Fibroblast of skin of scalp (primary cell): ENCODE results near the gene PIEZO1.
"Not testable (repeated sequence)": the region's sequence is repeated elsewhere in the genome, so short reads cannot be mapped to it uniquely, and the experiment has no call there.

ENCODE experiments used
- DNase-seq: peaks from one replicate; pipeline ENCODE4 v3.0.0-alpha.2; 2013

Gene PIEZO1

DNA sequence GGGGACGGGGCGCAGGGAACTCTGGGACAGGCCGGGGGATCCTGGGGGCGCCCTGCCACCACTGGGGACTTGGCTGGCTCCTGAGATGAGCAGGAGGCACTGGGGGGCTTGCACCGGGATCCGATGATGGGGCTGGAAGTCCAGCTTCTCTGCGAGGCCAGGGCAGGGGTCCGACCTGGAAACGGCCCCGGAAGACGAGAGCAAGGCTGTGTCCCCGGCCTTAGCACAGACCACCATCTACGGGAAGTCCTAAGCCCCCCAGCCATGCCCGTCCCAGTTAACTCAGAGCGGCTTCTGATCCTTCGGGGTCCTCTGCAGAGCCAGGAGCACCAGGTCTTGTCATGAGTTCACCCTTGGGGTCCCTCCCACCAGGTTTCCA lies 19.1 kb upstream of the PIEZO1 start:
- no peak for DNase-seq

DNA sequence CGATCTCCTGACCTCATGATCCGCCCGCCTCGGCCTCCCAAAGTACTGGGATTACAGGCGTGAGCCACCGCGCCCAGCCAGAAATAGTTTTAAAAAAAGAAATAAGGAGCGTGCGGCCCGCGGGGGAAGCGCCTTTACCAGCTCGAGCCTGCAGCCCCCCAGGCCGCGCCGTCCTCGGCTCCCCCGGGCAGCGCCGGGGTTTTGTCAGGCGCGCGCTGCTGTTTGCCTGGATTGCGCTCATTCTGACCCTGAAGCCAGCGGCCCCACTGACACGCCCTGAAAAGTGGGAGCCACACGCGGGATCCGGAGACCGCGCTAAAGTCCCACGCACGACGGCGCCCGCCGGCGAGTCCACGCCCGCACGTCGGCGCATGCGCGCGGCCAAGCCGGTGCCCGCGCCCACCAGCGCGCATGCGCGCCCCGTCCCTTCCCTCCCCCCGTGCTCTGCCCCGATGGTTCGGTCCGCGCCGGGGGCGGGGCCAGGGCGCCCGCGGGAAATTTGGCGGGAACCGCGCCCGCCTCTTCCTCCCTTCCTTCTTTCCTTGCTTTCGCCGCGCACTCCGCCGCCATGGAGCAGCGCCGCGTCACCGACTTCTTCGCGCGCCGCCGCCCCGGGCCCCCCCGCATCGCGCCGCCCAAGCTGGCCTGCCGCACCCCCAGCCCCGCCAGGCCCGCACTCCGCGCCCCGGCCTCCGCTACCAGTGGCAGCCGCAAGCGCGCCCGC lies 18.4 kb upstream of the PIEZO1 start, which contains the start of gene CDT1:
Gene CDT1 (plus strand): TSS at position 526 of the 724 bp plus-strand sequence. CDS start 43 bp downstream, at position 569.
- DNase-seq = peak; percentile 87

DNA sequence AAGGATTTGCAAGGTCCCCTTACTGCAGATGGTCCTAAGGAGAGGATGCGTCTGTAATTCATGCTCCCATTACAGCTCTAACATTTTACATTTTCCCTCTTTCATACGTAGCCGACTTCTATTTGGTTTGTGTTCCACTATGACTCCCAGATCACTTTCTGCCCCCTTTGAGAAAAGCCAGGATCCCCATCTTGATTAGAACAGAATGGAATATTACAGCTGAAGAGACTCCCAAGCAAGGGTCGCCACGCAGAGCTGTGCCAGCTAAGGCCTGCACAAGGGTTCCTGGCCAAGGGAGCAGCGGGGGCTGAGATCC lies 15.2 kb upstream of the PIEZO1 start:
- DNase-seq = no peak

DNA sequence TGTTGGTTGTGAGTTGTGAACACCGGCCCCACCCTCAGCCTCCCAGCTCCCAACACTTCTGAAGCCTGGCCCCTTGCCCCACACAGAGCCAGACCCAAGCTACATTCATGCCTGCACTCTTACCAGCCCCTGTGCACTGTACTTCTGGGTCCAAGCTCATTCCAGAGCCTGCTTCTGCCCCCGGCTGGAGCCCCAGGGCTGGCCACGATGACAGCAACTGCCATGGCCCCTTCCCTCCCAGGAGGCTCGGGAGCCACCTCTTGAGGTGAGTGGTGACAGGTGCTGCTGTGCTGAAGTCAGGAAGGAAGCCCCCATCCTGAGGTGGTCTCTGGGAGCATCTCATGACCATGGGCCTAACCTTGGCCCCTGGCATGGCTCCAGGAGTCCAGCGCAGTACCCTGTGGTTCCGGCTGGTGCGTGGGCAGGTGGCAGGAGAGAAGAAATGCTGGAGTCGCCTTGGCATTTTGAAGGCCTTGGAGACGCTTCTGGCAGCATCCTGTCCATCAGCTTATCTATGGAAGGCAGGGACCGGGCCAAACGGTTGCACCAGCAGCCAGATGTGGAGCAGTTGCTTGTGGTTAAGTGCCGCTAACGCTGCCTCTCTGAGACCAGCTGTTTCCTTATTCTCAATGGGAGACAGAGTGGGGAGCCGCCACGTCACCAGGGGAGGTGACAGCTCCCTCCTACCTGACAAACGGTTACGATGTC lies 14.7 kb upstream of the PIEZO1 start:
- DNase-seq = no peak

DNA sequence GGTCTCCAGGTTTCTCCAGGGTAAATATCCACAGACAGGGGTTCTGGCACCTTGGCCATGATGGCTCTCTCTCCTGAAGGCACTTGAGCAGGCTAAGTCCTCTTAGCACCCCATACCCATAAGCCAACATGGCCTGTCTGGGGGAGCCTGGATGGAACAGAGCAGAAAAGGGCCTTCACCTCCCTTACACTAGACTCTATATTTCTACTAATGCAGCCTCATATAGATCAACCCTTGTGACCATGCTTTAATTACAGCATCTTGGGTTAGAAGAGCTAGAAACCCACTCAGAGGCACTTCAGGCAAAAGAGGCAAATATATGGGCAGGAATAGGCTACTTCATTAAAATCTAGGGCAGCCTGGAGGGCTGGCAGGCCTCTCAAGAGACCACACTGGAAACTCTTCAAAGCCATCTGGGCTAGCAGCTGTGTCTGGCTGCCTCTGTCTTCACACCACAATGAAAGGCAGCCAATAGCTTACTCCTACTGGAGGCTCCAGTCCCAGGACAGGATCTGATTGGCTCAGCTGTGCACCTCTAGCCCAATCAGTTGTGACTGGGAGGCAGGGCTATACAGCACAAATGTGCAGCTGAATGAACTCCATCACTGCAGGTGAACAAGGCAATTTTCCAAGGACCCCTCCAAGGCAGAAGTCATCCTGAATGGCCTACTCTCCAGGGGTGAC lies 13.9 kb upstream of the PIEZO1 start:
- DNase-seq = no peak

DNA sequence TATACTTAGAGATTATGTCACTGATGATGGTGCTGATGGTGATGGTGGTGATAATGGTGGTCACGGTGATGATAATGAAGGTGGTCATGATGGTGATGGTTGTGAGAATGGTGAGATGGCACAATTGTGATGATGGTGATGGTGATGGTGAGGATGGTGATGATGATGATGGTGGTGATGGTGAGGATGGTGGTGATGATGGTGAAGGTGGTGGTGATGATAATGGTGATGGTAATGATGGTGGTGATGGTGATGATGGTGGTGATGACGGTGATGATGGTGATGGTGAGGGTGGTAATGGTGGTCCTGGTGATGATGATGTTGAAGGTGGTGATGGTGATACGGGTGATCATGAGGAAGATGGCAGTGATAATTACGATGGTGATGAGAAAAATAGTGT lies 13.1 kb upstream of the PIEZO1 start:
- DNase-seq = no peak

DNA sequence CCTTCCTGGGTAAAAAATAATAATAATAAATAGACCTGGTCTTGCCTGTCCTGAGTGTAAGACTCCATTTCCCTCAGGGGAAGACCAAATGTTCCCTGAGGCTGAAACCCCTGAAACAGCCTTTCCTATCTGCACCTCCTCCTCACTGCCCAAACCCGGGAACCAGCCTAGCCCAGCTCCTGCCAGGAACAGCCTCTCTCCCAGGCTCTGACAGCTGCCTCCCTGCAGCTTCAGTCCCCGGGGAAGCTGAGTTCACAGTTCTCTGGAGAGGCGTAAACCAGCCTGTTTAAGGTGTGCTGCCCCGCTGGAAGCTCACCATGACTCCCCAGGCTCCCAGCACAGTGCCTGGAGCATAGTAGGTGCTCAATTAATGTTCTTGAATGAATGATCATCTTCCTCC lies 11.3 kb upstream of the PIEZO1 start:
- DNase-seq = no peak

DNA sequence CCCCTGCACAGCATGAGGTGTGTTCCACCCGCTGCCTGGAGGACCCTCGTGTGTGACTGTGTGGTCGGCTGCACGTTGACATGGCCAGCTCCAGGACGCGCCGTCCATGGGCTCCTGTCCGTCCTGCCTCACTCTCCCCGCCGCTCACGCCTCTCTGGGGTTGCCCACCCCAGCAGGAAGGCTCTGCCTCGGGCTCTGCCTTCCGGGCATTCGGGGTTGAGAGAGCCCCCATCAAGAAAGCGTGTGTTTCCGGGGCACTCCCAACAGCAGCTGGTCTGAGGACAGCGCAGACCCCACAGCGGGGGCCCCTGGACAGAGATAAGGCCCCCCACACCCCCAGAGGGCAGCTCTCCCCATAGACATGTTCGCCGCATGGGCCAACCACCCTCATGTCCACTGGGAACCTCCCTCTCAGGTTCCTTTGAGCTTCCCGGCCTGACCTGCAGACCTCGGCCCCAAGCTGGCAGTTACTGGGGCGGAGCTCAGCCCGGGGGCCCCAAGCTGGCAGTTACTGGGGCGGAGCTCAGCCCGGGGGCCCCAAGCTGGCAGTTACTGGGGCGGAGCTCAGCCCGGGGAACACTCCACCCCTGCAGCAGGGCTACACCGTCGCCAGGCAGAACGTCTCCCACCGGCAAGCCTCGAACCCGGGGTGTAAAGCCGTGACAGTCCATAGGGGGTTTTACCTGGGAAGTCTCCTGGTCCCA lies 8.4 kb upstream of the PIEZO1 start:
- DNase-seq = no peak

DNA sequence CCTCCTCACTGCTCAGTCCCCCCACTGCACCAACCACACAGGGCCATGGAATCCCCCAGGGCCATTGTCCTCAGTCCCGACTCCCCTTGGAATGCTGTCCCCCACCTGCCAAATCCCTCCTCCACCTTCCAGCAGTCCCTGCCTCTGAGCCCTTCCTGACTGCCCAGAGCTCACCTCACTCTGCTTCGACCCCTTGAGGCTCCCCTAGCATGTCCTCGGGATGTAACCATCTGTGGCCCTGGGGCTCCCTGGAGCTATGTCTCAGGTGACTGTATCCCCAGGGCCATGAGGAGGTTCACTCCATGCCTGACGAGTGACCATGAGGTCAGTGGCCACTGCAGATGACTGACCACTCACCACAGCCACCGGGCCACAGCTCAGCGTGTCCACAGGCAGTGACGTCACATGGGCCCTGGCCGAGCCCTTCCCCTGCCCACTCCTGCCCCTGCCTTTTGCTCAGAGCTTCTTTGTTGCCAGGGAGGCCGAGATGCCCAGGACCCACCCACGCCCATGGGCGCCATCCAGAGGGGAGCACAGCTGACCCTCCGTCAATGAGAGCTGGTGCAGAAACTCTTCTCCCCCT lies 7.7 kb upstream of the PIEZO1 start:
- no peak for DNase-seq

DNA sequence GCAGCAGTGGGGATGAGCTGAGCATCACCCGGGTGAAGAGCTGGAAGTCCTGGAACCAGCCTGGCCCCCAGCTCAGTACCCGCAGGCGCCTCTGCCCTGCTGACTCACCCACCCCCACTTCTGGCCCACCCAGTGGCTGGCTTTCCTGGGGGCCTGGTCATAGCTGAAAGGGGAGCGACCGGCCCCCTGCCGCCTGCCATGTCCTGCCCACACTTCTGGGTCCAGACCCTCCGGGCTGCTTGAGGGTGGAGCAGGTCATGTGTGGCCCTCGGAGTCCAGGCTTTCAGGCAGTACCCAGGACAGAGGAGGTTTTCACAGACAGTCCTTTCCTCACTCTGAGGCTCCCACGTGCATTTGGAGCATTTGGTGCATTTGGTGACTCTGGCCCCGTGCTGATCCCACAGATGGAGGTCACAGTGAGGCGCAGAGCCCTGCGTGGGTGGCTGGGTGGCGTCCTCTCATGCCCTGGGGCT lies 7.1 kb upstream of the PIEZO1 start:
- DNase-seq = no peak

DNA sequence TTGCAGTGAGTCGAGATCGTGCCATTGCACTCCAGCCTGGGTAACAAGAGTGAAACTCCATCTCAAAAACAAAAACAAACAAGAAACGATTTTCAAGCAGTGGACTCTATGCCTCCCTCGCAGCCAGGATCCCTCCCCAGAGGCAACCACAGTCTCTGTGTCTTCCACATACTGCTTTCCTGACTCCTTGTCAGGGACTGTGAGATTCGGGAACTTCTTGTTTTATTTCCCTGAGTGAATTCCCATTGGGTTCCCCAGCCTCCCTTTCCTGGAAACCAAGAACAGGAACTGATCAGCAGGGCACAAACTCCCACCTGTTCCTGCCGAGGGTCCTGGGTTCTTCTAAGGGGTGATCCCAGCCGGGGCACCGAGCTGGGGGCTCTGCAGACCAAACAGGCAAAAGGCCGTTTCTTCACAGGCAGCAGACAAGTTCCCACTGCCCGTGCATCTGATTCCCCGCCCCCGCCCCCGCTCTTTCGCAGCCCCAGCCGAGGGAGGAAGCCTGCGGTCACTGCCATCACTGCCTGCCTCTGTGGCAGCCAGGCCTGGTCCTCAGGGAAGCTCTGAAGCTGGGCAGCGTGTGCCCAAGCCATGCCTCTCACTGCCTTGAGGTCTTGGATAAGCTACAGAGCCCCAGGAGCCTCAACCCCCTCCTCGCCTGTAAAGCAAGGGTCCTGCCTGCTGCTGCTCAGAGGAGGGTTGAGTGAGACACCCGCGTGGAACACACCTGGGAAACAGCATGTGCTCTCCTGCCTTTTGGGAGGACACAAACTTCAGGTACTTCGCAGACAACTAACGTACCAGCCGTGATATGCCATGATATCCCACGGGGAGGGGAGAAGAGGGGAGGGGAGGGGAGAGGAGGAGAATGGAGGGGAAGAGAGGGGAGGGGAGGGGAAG lies 5.5 kb upstream of the PIEZO1 start:
- no peak for DNase-seq

DNA sequence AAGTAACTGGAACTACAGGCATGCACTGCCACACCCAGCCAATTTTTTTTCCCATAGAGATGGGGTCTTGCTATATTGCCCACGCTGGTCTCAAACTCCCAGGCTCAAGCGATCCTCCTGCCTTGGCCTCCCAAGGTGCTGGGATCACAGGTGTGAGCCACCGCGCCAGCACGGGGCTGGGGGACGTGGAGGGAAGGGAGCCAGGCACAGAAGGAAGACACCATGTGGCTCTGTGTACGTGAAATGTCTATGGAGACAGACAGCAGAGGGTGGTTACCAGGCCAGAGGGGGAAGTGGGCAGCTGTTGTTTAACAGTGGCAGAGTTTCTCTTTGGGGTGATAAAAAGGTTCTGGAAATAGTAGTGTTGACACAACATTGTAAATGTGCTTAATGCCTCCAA lies 4.6 kb upstream of the PIEZO1 start:
- DNase-seq = no peak

DNA sequence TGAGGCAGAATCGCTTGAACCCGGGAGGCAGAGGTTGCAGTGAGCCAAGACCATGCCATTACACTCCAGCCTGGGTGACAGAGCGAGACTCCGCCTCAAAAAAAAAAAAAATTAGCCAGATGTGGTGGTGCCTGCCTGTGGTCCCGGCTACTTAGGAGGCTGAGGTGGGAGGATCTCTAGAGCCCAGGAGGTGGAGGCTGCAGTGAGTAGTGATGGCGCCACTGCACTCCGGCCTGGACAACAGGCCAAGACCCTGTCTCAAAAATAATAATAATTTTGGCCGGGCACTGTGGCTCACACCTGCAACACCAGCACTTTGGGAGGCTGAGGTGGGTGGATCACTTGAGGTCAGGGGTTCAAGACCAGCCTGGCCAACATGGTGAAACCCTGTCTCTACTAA lies 3.7 kb upstream of the PIEZO1 start:
- DNase-seq = not testable (repeated sequence)

DNA sequence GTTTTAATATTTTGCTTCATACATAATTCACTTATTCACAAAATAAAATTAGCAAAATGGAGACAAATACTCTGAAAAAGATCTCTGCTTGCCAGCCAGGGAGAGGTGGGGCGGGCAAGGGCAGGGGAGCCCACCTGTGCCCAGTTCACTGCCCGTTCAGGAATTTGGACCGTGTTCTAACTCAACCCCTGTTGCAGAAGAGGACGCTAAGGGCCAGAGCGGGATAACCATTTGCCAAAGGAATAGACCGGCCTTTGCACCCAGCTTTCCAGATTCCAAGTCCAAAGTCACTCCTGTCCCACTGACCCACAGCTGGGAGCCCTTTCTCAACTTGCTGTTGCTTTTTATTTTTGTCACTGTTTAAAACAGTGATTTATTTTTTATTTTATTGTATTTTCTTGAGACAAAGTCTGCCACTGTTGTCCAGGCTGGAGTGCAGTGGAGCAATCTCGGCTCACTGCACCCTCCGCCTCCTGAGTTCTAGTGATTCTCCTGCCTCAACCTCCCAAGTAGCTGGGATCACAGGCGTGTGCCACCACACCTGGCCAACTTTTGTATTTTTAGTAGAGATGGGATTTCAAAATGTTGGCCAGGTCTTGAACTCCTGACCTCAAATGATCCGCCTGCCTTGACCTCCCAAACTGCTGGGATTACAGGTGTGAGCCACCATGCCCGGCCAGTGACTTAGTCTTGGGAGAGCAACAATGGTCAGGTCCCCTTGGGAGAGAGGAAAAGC lies 2.7 kb upstream of the PIEZO1 start:
- no peak for DNase-seq

DNA sequence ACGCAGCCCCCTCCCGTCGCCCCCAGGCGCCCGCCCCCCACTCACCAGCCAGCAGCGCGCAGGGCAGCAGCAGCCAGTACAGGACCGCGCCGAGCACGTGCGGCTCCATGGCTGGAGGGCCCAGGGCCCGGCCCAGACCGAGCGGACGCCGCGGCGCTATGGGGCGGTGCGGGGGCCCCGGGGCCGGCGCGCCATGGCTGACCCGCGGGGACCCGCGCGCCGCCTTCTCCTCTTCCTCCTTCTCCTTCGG lies 239 bp downstream of the PIEZO1 start:
- DNase-seq = no peak

DNA sequence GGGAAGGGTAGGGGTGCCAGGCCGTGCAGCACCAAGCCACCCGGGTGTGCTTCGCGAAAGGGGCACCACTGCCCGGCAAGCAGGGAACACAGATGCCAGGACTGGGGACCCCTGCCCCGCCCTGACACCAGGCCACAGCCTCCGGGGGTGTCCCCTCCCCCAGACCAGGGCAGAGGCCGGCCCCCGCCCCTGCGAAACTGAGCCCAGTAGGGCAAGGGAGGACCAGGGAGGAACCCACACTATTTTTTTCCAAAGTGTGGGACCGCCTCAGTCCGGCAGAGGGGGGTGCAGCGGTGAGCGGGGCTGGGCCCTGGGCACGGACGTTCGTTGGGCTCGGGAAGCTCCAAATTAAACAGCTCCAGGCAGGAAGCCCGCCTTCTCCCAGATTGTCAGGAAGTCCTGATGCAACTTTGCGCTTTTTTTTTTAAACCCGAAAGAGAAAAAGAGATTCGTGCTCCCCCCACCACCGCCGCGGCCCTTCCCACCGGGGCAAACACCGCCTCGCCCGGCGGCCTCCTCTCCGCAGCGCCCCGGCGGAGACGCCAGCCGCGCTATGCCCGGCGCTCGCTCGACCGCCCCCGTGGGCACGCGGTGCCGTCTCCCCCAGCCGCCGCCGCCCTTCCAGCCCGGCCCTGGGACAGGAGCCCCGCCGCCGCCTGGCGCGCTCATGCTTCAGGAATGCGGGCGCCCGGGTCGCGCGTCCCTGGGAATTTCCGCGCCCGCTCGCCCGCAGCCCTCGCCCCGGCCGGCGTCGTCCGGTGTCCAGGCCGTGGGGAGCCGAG lies 755 bp downstream of the PIEZO1 start:
- DNase-seq = peak; percentile 83

DNA sequence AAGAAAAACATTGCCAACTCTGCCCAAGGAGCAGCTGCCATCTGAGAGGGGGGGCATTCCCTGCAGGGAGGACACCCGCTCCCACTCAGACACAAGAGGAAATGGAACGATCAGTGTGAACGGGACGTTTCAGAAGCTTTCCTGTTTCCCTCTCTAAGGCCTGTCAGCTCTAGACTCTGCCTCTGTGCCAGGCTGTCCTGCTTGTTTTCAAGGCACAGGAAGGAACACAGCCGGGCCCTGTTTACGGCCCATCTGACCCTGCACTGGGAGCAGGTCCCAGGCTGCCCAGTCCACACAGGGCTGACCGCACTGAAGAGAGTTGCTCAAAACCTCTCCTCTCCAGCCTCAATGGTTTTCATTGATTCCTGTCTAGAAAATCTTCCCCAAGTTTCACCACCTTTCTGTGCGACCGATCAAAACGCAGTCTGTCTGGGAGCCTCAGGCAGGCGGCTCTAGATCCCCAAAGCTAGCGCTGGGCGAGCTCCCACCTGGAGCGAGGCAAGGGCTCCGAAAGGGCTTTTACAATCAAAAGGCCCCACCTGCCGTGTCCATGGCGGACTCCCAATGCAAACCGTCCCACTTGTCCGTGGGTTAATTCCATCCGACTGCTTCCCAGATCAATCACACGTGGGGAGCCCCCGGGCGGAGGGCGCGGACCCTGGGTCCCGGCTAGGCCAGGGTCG lies 1.5 kb downstream of the PIEZO1 start:
- no peak for DNase-seq

DNA sequence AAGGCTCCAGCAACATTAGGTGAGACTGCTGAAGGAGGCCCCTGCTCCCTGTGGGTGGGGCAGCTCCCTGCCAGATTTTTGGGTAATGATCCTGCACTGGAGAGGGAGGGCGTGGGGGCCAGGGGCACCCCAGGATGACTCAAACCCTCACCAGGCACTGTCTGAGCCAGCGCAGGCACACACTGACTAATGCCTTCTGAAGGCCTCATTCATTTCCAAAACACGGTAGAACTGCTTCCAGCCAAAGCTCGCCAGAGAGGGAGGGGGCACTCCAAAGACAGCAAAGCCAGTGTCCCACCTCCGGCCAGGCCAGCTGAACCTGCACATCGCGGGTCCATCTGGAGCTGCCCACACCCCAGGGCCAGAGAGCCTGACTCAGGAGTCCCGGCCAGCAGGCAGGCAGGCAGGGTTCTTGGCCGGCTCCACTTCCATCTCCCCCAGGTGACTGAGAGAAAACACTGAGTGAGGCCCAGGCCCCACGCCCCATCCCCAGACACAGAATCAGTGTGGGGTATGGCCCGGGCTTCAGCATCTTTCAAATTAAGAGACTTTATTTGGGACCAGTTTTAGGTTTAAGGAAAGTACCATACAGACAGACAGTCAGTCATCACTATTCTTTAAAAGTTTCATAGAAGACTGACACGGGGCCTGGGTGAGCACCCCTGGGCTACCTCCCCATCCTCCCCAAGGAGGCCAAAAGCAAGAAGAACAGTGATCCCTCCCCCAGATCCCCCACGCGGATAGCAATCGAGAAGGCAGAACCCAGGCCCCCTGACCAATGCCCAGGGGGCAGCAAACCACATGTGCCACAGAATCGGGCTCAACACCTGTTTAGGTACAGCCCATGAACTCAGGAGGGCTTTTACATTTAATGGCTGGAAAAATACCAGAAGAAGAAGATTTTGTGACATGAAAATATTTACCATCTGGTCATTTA lies 2.3 kb downstream of the PIEZO1 start:
- DNase-seq = peak; percentile 65
